Left kidney (tissue), 2 donors: Measurements from ENCODE around the gene DNAJC15. TPM values are rescaled to one million over a fixed set of nuclear protein-coding genes. Genes with fewer than 3 reads are reported as not detected.
"Not testable (repeated sequence)": the region's sequence is repeated elsewhere in the genome, so short reads cannot be mapped to it uniquely, and the experiment has no call there.

ENCODE experiments used
- DNase-seq: peaks from one replicate; pipeline ENCODE4 v3.0.0-alpha.2; 2013
- polyA plus RNA-seq: library from polyadenylated mRNA; unstranded; fragments of 120-200 nt; gene quantifications from one replicate; pipeline ENCODE4 v1.2.1, GENCODE V29; 2013; ENCODE audit not compliant: insufficient read length

Gene DNAJC15
- polyA plus RNA-seq, 1 donor = 31.2 TPM

DNA sequence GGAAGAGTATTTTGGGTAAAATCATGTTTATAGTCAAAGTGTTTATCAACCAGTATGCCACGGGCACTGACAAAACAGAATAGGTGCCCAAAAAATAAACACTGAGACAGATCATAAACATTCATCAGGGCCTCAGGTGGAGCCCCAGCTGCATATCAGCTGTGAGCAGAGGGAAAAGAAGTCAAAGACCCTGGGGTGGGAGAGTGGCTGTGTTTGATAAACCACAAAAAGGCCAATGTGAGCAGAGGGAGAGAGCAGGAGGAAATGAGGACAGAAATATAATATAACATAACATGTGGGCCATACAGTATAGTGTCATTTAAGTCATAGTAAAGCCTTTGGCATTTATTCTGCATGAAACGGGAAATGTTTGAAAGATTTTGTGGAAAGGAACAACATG, 21.4 kb upstream of the DNAJC15 start:
- no peak for DNase-seq

DNA sequence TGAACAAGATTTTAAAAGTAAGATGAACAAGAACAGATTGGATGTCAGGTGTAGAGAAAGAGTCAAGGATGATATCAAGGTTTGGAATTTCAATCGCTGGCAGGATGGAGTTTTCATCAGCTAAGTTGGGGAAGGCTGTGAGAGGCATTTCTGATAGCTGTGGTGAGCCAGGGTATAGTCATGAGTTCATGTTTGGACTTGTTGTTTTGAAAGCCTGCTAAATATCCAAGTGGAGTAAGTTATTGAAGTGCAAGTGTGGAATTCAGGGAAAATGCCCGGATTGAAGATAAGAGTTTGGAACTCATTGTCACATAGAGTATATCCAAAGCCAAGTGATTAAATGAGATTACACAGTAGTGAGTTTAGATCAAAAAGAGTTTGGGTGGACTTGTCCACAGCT, 20.4 kb upstream of the DNAJC15 start:
- DNase-seq = no peak

DNA sequence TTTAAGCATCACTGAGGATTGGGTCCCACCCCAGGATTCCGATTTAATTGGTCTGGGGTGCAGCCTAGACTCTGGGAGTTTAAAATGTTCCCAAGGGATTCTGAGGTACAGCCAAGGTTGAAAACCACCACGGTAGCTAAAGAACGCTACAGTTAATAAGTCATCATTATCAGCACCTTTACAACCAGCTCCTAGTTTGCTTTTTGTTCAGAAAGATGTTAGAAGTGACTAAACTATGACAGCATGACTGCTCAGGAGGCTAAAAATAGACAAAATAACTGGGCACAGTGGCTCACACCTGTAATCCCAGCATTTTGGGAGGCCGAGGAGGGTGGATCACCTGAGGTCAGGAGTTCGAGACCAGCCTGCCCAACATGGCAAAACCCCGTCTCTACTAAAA, 19.7 kb upstream of the DNAJC15 start:
- DNase-seq = no peak

DNA sequence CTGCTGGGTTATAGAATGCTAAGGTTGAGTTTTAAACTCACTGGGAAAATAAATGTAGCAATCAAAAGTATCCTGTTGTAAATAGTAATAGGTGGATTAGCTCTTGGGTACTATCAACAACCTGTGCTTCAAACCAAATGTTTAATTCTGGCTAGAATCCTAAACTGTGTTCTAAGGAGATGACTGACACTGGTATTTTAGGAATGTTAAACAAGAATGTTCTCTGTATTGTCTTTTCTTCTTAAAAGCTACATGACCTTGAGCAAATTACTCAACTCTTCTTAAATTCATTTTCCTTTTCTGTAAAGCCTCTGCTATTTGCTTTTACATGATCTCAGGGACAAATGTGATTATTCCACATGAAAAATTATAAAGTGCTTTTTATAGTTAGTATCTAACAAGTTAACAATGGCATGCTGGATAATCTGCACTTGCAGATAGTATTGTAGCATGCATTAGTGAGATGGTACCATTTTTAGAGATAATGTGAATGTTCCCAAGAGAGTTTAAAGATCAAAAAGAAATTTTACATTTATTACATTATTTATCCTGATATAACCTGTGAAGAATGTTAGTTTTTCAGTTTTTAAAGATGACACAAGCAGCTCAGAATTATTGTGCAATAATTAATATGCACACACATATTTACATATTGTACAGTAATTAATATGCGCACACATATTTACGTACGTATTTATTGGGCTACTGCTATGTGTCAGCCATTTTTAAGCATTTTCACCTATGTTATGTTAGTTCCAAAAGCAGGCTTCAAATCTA, 17.7 kb upstream of the DNAJC15 start:
- no peak for DNase-seq

DNA sequence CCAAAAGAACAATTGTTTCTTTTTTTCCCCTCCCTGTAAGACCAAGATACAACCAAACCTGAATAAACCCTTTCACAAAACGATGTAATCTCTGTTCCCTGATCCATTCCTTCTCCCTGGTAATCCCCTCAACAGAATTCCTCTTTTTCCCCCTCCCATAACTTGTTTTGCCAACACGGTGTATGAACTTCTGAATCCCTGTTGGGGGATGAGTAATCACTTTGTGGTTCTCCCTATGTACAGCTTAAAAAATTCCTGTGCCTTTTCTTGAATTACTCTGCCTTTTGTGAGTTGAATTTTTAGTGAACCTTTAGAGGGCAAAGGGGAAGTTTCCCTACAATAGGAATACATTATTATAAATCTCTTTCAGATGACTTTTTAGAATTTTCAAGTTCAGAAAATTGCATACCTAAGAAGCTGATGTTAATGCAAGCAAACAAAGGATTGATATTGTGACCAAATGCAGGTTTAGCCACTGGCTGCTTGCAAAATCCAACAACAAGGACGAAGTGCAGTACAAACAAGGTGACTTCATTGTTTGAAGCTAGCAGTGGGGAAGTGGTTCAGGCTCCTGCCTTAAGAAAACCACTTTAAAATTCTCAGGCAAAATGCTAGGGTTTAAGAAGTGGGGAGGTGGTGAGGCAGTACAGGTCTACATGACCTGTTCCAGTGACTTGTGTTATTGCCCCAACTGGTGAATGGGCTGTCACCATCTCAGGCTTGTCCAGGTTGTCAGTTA, 16.3 kb upstream of the DNAJC15 start:
- no peak for DNase-seq

DNA sequence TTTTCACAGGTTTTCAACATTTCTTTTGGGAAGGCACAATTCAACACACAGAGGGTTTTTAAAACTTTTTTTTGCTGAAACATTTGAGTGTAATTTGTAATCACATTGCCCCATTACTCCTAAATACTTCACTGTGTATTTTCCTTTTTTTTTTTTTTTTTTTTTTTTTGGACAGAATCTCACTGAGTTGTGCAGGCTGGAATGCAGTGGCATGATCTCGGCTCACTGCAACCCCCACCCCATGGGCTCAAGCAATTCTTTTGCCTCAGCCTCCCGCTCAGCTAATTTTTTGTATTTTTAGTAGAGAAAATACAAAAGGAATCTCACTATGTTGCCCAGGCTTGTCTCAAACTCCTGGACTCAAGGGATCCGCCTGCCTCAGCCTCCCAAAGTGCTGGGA, 14.8 kb upstream of the DNAJC15 start:
- DNase-seq = no peak

DNA sequence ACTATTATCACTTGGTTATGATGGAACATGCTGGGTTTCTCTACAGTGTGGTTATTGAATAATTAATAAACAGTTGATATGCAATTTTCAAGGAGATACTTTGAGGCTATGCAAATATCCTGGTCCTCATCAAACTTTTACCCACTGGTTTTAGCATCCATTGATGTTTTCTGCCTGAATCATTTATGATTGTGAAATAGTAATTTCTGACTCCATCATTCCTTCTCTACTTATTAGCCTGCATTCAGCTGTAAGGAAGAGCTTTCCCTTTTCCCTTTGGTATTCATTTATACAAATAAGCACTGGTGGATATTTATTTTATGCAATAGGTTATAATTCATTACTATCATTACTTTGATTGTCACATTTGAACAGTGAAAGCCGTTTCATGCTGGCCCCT, 13.9 kb upstream of the DNAJC15 start:
- DNase-seq = no peak

DNA sequence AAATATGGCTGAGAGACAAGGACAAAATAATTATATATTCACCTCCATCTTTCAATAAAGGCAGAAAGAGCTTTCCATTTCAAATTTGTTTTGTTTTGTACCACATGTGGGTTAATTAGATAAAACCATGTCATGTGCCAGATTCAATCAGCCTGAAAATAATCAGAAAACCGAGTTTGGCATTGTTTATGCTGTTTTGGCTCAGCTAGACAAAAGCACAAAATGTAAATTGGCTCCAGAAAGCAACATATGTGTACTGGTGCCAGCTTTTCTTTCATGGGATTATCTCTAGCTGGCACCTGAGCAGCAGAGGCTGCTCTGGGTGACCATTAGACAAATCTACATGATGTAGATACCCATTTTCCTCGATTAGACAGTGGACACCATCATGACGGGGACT, 9.2 kb upstream of the DNAJC15 start:
- DNase-seq = no peak

DNA sequence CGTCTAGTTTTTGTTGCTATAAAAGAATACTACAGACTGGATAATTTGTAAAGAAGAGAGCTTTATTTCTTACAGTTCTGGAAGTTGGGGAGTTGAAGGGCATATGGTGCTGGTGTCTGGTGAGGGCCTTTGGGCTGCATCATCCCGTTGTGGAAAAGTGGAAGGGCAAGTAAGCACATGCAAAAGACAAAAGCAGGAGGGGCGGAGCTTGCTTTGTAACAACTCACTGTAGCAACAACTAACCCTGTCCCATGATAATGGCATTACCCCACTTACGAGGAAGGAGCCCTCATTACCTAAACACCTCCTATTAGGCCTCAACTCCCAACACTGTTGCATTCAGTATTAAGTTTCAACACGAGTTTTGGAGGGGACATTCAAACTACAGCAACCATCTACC, 7.2 kb upstream of the DNAJC15 start:
- no peak for DNase-seq

DNA sequence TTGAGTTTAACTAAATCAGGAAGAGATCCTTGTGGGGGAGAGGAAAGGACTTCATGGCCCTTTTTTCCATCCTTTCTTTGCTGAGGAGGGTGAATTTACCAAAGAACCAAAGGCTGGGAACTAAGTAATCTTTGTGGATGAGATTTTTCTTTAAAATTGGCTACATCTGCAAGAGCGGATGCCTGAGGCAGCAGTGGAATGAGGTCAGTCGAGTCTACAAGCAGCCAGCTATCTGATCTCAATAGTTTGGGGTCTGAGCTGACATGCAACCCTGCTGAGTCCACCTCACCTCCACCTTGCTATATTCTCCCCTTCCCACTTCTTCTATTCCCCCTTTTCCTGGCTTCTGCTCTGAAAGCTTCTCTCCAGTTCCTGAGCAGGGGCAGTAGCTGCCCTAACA, 3.6 kb upstream of the DNAJC15 start:
- DNase-seq = no peak

DNA sequence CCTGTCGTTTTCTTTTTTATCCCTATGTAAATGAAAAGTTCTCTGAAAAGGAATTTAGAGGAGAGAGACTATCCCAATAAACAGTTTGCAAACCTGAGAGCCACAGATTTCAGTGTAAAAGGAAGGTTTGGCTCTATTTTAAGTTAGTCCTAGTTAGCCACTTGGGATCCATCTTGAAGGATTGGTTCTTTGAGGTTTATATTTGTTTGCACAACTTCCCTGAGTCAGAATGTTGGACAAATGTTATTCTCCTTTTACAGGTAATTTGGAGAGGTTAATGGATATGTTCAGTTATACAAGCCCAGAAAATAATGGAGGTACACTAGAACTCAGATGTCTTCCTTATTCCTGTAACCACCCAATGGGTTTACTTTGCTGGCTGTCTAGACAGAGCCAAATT, 2.6 kb upstream of the DNAJC15 start:
- DNase-seq = no peak

DNA sequence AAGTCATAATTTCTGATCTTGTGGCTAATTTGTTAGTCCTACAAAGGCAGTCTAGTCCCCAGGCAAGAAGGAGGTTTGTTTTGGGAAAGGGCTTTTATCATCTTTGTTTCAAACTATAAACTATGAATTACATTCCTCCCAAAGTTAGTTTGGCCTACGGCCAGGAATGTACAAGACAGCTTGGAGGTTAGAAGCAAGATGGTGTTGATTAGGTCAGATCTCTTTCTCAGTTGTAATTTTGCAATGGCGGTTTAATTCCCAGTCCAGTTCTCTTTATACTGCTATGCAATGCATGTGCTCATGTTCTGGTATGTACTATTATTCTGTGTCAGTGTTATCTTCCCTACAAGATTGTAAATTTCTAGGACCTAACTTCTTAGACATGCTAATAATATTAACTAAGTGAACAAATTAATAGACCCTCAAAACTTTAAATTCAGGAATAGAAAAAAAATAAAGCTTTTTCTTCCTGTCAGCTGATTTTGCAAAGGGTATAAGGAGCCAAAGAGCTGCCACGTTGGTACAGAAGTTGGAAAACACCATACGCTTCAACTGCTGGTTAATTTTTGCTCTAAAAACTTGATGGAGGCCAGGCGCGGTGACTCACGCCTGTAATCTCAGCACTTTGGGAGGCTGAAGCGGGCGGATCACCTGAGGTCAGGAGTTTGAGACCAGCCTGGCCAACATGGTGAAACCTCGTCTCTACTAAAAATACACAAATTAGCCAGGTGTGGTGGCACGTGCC, 1.3 kb upstream of the DNAJC15 start:
- DNase-seq = no peak

DNA sequence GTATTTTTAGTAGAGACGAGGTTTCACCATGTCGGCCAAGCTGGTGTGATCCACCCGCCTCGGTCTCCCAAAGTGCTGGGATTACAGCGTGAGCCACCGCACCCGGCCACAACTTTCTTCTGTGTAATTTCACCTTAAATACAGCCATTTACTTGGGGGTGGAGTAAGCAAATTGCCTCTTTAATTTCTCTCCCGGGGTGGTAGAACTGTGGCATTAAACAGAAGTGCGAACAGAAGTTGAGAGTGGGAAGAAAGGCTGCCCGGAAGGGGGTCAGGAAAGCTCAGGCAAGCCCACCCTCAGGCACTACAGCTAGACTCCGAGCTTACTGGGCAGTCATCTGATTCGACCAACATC, 475 bp upstream of the DNAJC15 start:
- DNase-seq = no peak

DNA sequence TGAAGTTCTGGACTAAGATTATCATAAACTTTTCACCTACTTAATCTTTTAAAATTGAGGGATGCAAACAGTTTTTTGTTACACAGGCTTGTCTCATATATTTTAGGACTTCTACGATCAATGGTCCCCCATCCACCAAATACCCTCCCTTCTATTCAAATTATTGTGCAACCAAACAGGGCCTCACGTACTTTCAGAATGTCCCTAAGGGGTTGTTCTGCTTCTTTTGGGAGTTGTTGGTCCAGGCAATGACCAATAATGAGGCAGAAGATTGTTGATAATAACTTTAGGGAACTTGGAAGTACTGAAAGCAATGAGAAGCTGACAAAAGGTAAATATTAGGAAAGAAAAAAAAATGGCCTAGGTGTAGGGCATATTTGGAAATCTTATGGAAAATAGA, 2.9 kb downstream of the DNAJC15 start:
- no peak for DNase-seq

DNA sequence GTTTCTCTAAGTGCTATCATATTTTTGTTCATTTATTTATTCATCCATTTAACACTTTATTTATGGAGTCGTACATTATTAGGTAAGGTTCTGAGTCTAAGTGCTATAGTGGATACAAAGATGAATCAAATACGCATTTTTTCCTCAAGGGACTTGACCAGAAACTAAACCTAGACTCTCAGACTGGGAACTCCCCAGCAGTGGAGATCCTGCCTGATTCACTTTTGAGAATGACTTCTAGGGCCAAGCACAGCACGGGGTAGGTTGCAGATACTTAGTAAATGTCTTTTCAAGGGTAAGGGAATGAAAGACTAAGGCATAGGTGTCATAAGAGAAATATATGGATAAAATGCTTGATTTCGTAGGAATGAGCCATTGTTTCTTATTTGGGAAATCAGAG, 7.2 kb downstream of the DNAJC15 start:
- DNase-seq = no peak

DNA sequence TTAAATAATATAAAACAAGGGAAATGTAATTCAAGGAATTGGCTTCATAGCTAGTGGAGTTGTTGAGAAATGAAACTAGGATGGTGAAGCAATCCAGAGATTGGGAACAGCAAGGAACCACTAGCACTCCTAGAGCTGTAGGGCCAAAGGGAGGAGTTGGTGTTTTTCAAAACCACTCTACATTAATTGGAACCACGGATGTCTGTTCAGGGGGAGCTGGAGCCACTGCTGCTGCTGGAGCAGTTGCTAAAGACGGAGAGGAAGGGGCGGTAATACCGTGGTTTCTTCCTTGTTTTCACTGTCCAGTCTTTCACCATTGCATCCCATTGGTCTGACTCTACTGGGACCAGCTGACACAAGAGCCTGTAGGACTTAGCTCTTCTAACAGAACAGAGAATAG, 8.5 kb downstream of the DNAJC15 start:
- DNase-seq = no peak

DNA sequence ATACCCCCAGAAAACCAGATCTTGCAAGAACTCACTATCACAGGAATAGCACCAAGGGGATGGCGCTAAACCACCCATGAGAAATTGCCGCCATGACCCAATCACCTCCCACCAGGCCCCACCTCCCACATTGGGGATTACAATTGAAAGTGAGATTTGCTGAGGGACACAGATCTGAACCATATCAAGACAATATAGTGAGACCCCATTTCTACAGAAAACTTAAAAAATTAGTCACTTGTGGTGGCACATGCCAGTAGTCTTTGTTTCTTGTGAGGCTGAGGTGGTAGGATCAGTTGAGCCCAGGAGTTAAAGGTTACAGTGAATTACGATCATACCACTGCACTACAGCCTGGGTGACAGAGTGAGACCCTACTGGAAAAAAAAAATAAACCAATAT, 9.7 kb downstream of the DNAJC15 start:
- DNase-seq = no peak

DNA sequence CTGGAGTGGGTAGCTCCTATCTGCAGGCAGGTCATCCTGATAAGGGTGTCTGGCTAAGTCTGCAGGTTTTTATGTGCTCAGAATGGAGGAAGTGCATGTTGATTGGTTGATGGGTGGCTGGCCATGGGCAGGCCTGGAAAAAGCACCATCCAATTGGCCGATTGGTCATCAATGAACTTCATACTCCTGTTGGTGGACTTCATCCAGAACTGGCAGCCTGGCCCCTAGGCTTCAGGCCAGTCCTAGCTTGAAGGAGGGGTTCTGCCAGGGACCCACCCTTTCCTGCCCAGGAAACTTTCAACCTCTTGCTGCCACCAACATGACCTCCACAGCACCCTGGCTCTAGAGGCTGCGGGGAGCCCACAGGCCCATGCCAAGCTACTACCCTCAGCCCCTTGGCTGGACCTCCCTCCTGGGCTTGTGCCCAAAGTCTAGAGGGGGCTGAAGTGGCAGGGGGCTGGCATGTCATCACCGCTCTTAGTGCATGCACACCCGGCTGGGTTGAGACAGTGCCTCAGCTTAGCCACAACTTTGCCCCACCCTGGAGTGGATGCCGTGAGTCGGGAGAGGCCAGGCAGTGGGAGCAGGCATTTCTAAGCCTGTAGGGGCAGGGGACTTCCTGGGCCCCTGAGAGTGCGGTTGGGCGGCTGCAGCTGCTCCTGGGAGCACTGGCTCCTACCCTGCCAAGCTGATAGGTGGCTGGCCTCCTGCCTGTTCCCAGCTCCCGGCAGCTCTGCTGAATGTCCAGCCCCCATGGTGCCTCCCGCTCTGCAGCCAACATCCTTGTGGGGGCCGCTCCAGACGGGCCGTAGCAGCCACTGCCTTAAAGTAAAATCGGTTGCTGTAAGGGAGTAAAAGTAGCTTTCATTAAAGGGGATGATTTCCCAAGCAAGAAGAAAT, 13.2 kb downstream of the DNAJC15 start:
- no peak for DNase-seq

DNA sequence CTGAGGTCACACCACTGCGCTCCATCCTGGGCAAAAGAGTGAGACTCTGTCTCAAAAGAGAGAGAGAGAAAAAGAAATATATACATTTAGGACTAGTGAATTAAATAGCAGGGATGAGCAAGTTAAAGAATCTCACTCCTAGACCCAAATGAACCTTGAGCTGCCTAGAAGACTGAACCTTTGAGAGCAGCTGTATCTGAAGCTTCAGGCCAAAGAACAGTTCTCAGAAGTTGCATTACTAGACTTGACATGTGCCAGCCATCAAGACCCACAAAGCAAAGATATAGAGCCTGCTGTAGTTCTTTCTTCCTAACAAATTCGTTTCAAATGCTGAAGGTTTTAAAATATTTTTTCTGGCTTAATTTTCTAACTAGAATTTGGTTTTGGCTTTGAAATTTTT, 16.6 kb downstream of the DNAJC15 start:
- DNase-seq = no peak

DNA sequence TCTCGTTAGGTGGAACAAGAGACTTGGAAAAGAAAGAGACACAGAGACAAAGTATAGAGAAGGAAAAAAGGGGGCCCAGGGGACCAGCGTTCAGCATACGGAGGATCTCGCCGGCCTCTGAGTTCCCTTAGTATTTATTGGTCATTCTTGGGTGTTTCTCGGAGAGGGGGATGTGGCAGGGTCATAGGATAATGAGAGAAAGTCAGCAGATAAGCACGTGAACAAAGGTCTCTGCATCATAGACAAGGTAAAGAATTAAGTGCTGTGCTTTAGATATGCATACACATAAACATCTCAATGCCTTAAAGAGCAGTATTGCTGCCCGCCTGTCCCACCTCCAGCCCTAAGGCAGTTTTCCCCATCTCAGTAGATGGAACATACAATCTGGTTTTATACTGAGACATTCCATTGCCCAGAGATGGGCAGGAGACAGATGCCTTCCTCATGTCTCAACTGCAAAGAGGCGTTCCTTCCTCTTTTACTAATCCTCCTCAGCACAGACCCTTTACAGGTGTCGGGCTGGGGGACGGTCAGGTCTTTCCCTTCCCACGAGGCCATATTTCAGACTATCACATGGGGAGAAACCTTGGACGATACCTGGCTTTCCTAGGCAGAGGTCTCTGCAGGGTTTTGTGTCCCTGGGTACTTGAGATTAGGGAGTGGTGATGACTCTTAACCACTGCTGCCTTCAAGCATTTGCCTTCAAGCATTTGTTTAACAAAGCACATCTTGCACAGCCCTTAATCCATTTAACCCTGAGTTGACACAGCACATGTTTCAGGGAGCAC, 17.4 kb downstream of the DNAJC15 start:
- not testable (repeated sequence) for DNase-seq

DNA sequence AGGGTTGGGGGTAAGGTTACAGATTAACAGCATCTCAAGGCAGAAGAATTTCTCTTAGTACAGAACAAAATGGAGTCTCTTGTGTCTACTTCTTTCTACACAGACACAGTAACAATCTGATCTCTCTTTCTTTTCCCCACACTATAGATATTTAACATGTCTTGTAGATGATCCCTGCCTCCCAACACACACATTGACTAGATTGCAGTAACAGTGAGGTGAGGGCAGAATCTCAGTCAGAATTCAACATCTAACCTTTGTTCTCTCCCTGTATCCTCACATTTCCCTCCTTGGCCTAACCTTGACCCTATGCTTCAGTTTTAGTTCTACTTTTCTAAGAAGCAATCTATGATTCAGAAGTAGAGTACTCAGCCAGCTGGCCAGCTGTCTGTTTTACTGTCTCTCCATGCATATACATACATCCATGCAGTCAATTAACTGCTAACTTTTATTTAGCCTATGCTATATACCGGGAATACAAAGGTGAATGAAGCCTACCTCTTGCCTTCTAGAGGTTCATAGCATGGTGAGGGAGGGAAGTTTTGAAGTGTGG, 18.1 kb downstream of the DNAJC15 start:
- no peak for DNase-seq
